ENCODE results near the gene WASF1.
A peak's percentile ranks its signal among the peaks of the same experiment; 100 is the strongest.

Gene WASF1

GRCh38 chr6:110179406-110180227 lies at the start of gene WASF1:
WASF1 (minus strand) TSS chr6:110179670; CDS start chr6:110127601, 52,069 bp downstream.
- TF ChIP-seq POLR2AphosphoS5 (IDR thresholded peaks at IDR 0.05; ENCODE audit: borderline replicate concordance, low read depth, low read length): peak; percentile 94
- TF ChIP-seq FOXP2 (optimal IDR thresholded peaks at IDR 0.05; ENCODE audit: control extremely low read depth, extremely low read length, insufficient read depth): peak; percentile 63
- no peak for TF ChIP-seq EZH2 (IDR thresholded peaks at IDR 0.05)
- H3K4me3 ChIP-seq: peak within 1 kb of the TSS; percentile 99
- peak; percentile 96 for DNase-seq (ENCODE audit: low read depth, low spot score)

DNA sequence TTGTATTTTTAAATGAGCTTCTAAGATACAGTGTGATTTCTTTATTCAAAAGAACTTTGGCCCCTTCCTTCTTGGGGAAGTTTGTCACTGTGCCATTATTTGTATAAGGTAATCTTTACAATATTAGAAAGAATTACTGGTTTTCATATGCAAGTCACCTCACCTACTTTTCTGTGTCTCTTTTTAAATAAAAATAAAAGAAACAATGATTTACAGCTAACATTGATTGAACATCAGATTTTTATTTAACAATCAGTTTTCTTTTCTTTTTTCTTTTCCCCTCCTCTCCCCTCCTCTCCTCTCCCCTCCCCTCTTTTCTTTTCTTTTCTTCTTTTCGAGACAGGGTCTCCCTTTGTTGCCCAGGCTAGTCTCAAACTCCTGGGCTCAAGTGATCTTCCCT lies 46.8 kb upstream of the WASF1 start:
- Histone ChIP-seq H3K4me3 (no peak overlapping the region), H3K27ac (no peak overlapping the region), H3K9me3 (ENCODE audit: low read depth, low read length) (no peaks in the 10 kb centered on the region), H3K36me3 (ENCODE audit: insufficient read depth, low read length) (peaks cover 56% of the 10 kb centered on the region), H3K9ac (ENCODE audit: insufficient read length) (no peak overlapping the region)
- no peak for DNase-seq (ENCODE audit: low read depth, low spot score)
- TF ChIP-seq POLR2AphosphoS5 (IDR thresholded peaks at IDR 0.05; ENCODE audit: borderline replicate concordance, low read depth, low read length): no peak
- TF ChIP-seq FOXP2 (optimal IDR thresholded peaks at IDR 0.05; ENCODE audit: control extremely low read depth, extremely low read length, insufficient read depth): no peak
- no peak for TF ChIP-seq EZH2 (IDR thresholded peaks at IDR 0.05)

More at GRCh38 chr6:110179406-110180227, at the start of gene WASF1:
- H3K27ac ChIP-seq: peak within 1 kb of the TSS; percentile 97
- H3K9me3 ChIP-seq (ENCODE audit: low read depth, low read length): no peaks in the 10 kb centered on the region
- H3K9ac ChIP-seq (ENCODE audit: insufficient read length): peak within 1 kb of the TSS; percentile 97
- H3K36me3 ChIP-seq (ENCODE audit: insufficient read depth, low read length): peaks cover 13% of the 10 kb centered on the region

DNA sequence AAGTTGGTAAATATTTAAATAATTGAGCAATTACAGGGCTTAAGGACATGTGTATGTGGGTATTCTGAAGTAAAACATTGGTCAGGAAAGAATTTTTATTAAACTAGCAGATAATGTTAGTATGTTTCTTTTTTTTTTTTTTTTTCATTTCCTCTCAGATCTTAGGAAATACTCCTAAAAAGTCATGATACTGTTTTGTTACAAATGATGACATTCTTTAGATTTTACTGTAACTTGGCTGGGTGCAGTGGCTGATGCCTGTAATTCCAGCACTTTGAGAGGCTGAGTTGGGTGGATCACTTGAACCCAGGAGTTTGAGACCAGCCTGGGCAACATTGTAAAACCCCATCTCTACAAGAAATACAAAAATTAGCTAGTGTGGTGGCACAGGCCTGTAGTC lies 42.3 kb upstream of the WASF1 start:
- Histone ChIP-seq H3K36me3 (ENCODE audit: insufficient read depth, low read length) (peaks cover 73% of the 10 kb centered on the region), H3K4me3 (no peak overlapping the region)

GRCh38 chr6:110217266-110217665 lies 37.8 kb upstream of the WASF1 start:
- no peak for DNase-seq (ENCODE audit: low read depth, low spot score)
- no peak overlapping the region for H3K27ac ChIP-seq
- no peak for TF ChIP-seq FOXP2 (optimal IDR thresholded peaks at IDR 0.05; ENCODE audit: control extremely low read depth, extremely low read length, insufficient read depth)
- TF ChIP-seq POLR2AphosphoS5 (IDR thresholded peaks at IDR 0.05; ENCODE audit: borderline replicate concordance, low read depth, low read length): no peak
- TF ChIP-seq EZH2 (IDR thresholded peaks at IDR 0.05): no peak
- no peaks in the 10 kb centered on the region for H3K9me3 ChIP-seq (ENCODE audit: low read depth, low read length)
- H3K36me3 ChIP-seq (ENCODE audit: insufficient read depth, low read length): peaks cover 82% of the 10 kb centered on the region
- H3K4me3 ChIP-seq: no peak overlapping the region
- no peak overlapping the region for H3K9ac ChIP-seq (ENCODE audit: insufficient read length)

More for the DNA sequence above, 42.3 kb upstream of the WASF1 start:
- no peak overlapping the region for H3K9ac ChIP-seq (ENCODE audit: insufficient read length)
- H3K9me3 ChIP-seq (ENCODE audit: low read depth, low read length): no peaks in the 10 kb centered on the region
- H3K27ac ChIP-seq: no peak overlapping the region
- DNase-seq (ENCODE audit: low read depth, low spot score): no peak
- TF ChIP-seq POLR2AphosphoS5 (IDR thresholded peaks at IDR 0.05; ENCODE audit: borderline replicate concordance, low read depth, low read length) (no peak), EZH2 (IDR thresholded peaks at IDR 0.05) (no peak), FOXP2 (optimal IDR thresholded peaks at IDR 0.05; ENCODE audit: control extremely low read depth, extremely low read length, insufficient read depth) (no peak)

GRCh38 chr6:110216140-110216539 lies 36.7 kb upstream of the WASF1 start:
- no peak for TF ChIP-seq EZH2 (IDR thresholded peaks at IDR 0.05)
- no peak for TF ChIP-seq POLR2AphosphoS5 (IDR thresholded peaks at IDR 0.05; ENCODE audit: borderline replicate concordance, low read depth, low read length)
- TF ChIP-seq FOXP2 (optimal IDR thresholded peaks at IDR 0.05; ENCODE audit: control extremely low read depth, extremely low read length, insufficient read depth): no peak

DNA sequence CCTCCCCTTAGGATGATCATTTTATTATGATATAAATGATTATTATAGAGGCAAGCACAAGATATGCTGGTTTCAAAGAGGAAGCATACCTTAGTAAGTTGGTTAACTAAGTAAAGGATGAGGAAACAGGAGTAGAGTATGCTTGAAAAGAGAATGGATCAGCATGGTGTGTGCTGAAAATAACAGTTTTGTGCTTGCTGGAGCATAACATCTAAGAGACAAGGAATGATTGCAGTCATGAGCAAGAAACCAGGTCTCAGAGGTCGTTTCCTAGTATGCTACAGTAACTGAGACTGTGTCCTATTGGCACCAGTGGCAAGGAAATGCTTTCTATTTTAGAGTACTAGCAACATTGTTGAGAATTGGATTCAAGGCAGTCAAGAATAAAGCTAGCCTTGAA lies 34.9 kb upstream of the WASF1 start:
- H3K36me3 ChIP-seq (ENCODE audit: insufficient read depth, low read length): peaks cover 79% of the 10 kb centered on the region
- no peaks in the 10 kb centered on the region for H3K9me3 ChIP-seq (ENCODE audit: low read depth, low read length)
- H3K4me3 ChIP-seq: no peak overlapping the region
- no peak overlapping the region for H3K27ac ChIP-seq
- DNase-seq (ENCODE audit: low read depth, low spot score): no peak
- TF ChIP-seq FOXP2 (optimal IDR thresholded peaks at IDR 0.05; ENCODE audit: control extremely low read depth, extremely low read length, insufficient read depth): no peak
- TF ChIP-seq EZH2 (IDR thresholded peaks at IDR 0.05): no peak
- no peak for TF ChIP-seq POLR2AphosphoS5 (IDR thresholded peaks at IDR 0.05; ENCODE audit: borderline replicate concordance, low read depth, low read length)
- H3K9ac ChIP-seq (ENCODE audit: insufficient read length): no peak overlapping the region

More at GRCh38 chr6:110216140-110216539, 36.7 kb upstream of the WASF1 start:
- H3K4me3 ChIP-seq: no peak overlapping the region
- no peak for DNase-seq (ENCODE audit: low read depth, low spot score)
- no peaks in the 10 kb centered on the region for H3K9me3 ChIP-seq (ENCODE audit: low read depth, low read length)
- H3K27ac ChIP-seq: no peak overlapping the region
- H3K36me3 ChIP-seq (ENCODE audit: insufficient read depth, low read length): peaks cover 83% of the 10 kb centered on the region
- no peak overlapping the region for H3K9ac ChIP-seq (ENCODE audit: insufficient read length)

GRCh38 chr6:110211753-110212152 lies 32.3 kb upstream of the WASF1 start:
- TF ChIP-seq EZH2 (IDR thresholded peaks at IDR 0.05) (no peak), FOXP2 (optimal IDR thresholded peaks at IDR 0.05; ENCODE audit: control extremely low read depth, extremely low read length, insufficient read depth) (no peak), POLR2AphosphoS5 (IDR thresholded peaks at IDR 0.05; ENCODE audit: borderline replicate concordance, low read depth, low read length) (no peak)
- DNase-seq (ENCODE audit: low read depth, low spot score): no peak
- no peak overlapping the region for H3K4me3 ChIP-seq
- H3K36me3 ChIP-seq (ENCODE audit: insufficient read depth, low read length): peaks cover 70% of the 10 kb centered on the region
- H3K9me3 ChIP-seq (ENCODE audit: low read depth, low read length): no peaks in the 10 kb centered on the region
- H3K9ac ChIP-seq (ENCODE audit: insufficient read length): no peak overlapping the region
- H3K27ac ChIP-seq: no peak overlapping the region

DNA sequence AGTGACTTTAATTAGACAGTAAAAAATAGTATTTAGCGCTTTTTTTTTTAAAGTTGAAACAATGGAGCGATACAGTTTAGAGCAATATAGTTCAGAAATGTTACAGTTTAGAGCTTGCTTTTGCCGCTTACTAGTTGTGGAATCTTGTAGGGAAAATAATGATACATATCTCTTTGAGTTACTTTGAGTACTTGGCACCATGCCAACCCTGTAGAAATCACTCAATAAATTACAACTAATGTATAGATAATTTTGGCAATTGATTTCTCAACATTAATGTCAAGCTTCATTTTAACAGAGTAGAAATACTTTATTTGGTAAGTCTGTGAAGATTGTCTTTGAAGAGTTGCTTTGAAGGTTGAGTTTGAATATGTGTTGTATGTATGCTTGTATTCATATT lies 28.2 kb upstream of the WASF1 start:
- no peaks in the 10 kb centered on the region for H3K9me3 ChIP-seq (ENCODE audit: low read depth, low read length)
- no peak overlapping the region for H3K9ac ChIP-seq (ENCODE audit: insufficient read length)
- H3K4me3 ChIP-seq: no peak overlapping the region
- no peak for DNase-seq (ENCODE audit: low read depth, low spot score)
- H3K27ac ChIP-seq: peak overlapping the region; percentile 72; the same call in 1 of the 2 replicates
- peaks cover 49% of the 10 kb centered on the region for H3K36me3 ChIP-seq (ENCODE audit: insufficient read depth, low read length)
- TF ChIP-seq EZH2 (IDR thresholded peaks at IDR 0.05) (no peak), FOXP2 (optimal IDR thresholded peaks at IDR 0.05; ENCODE audit: control extremely low read depth, extremely low read length, insufficient read depth) (no peak), POLR2AphosphoS5 (IDR thresholded peaks at IDR 0.05; ENCODE audit: borderline replicate concordance, low read depth, low read length) (no peak)
